ENCODE results near the gene SPECC1L.

The SPECC1L gene

GRCh38 chr22:24421428-24421931 lies 150.8 kb downstream of the SPECC1L start:
- H3K36me3 ChIP-seq (ENCODE audit: insufficient read depth, low read length), result no peaks in the 10 kb centered on the region; the same call in 1 of the 2 replicates
- DNase-seq (ENCODE audit: low read depth, low spot score), result no peak
- no peak overlapping the region for H3K9ac ChIP-seq (ENCODE audit: insufficient read length)
- H3K27ac ChIP-seq, result no peak overlapping the region
- H3K4me3 ChIP-seq, result no peak overlapping the region
- TF ChIP-seq EZH2 (IDR thresholded peaks at IDR 0.05) (no peak), POLR2AphosphoS5 (IDR thresholded peaks at IDR 0.05; ENCODE audit: borderline replicate concordance, low read depth, low read length) (no peak), FOXP2 (optimal IDR thresholded peaks at IDR 0.05; ENCODE audit: control extremely low read depth, extremely low read length, insufficient read depth) (no peak)
- H3K9me3 ChIP-seq (ENCODE audit: low read depth, low read length), result no peaks in the 10 kb centered on the region

DNA sequence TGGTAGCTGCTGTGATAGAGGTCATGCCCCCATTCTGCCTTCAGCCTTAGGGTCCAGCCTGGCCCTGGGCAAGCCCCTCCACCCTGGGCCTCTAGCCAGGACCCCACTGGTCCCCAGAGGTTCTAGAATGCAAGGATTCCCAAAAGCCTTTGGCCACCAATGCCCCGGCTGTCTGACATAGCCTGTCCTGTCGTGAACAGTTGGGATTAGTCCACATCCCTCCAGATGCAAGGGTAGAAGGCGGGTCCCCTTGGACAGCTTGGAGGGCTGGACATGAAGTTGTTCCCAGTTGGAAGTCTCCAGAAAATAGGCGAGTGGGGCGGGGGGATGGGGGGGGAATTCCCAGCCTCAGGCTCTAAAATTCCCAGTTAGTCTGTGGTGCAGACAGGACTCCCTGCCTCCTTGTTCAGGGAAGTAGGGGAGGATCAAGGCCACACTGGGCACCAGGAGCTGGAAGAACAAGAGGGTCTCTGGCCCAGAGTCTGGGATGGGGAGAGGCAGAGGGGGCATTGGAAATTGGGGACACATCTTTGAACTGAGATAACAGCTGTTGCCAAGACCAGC lies 151.6 kb downstream of the SPECC1L start:
- Histone ChIP-seq H3K36me3 (ENCODE audit: insufficient read depth, low read length) (no peaks in the 10 kb centered on the region), H3K9ac (ENCODE audit: insufficient read length) (no peak overlapping the region), H3K4me3 (no peak overlapping the region), H3K27ac (no peak overlapping the region), H3K9me3 (ENCODE audit: low read depth, low read length) (no peaks in the 10 kb centered on the region)
- no peak for DNase-seq (ENCODE audit: low read depth, low spot score)
- TF ChIP-seq EZH2 (IDR thresholded peaks at IDR 0.05) (no peak), POLR2AphosphoS5 (IDR thresholded peaks at IDR 0.05; ENCODE audit: borderline replicate concordance, low read depth, low read length) (no peak), FOXP2 (optimal IDR thresholded peaks at IDR 0.05; ENCODE audit: control extremely low read depth, extremely low read length, insufficient read depth) (no peak)

- TF ChIP-seq FOXP2 (optimal IDR thresholded peaks at IDR 0.05; ENCODE audit: control extremely low read depth, extremely low read length, insufficient read depth) (no peak), EZH2 (IDR thresholded peaks at IDR 0.05) (no peak), POLR2AphosphoS5 (IDR thresholded peaks at IDR 0.05; ENCODE audit: borderline replicate concordance, low read depth, low read length) (no peak)
- no peaks in the 10 kb centered on the region for H3K9me3 ChIP-seq (ENCODE audit: low read depth, low read length)
- H3K9ac ChIP-seq (ENCODE audit: insufficient read length), result no peak overlapping the region
- H3K36me3 ChIP-seq (ENCODE audit: insufficient read depth, low read length), result no peaks in the 10 kb centered on the region
- no peak overlapping the region for H3K27ac ChIP-seq
- peak overlapping the region; percentile 64 for H3K4me3 ChIP-seq
- DNase-seq (ENCODE audit: low read depth, low spot score), result no peak
Measured at GRCh38 chr22:24423519-24424000, 152.9 kb downstream of the SPECC1L start.

DNA sequence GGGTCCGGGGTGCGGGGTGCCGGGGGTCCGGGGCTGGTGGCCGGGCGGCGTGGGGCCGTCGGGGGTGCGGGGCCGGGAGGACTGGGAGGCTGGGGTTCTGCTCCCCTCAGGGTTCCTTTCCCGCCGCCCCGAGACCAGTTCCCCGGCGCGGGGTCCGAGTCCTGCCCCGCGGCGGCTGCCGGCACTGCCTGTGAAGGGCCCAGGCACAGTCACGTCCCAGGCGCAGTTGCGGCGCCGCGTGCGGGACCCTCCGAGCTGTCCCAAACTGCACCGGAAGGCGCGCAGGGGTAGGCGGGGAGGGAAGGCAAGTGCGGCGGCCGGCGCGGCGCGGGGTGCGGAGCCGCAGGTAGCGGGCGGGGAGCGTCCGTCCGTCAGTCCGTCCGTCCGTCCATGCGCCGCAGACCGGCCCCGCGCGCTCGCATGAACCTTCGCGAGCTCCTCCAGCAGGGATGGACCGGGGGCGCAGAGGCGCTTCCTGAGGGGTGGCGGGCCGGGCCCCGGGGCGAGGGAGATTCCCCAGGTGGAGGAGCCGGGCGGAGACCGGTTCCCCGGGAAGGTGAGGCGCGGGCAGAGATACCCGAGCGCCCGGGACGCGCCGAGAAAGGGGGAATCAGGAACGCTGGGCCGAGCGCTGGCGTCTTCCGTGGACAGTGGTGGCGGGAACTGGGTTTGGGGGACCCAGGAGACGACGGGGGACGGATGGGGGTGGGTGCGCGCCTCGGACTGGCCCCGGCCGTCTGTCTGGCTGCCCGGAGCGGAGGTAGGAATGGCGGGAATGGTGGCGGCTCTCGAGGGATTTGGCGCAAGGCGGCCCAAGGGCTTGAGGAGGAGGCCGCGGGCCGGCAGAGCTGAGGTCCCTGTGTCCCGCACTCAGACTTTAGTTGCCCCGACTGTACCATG lies 153.6 kb downstream of the SPECC1L start:
- TF ChIP-seq EZH2 (IDR thresholded peaks at IDR 0.05) (no peak), FOXP2 (optimal IDR thresholded peaks at IDR 0.05; ENCODE audit: control extremely low read depth, extremely low read length, insufficient read depth) (no peak), POLR2AphosphoS5 (IDR thresholded peaks at IDR 0.05; ENCODE audit: borderline replicate concordance, low read depth, low read length) (no peak)
- Histone ChIP-seq H3K9ac (ENCODE audit: insufficient read length) (no peak overlapping the region), H3K4me3 (peak overlapping the region; percentile 64), H3K9me3 (ENCODE audit: low read depth, low read length) (no peaks in the 10 kb centered on the region), H3K36me3 (ENCODE audit: insufficient read depth, low read length) (no peaks in the 10 kb centered on the region), H3K27ac (no peak overlapping the region)
- no peak for DNase-seq (ENCODE audit: low read depth, low spot score)

GRCh38 chr22:24424901-24425775 lies 154.5 kb downstream of the SPECC1L start:
- no peak for TF ChIP-seq POLR2AphosphoS5 (IDR thresholded peaks at IDR 0.05; ENCODE audit: borderline replicate concordance, low read depth, low read length)
- TF ChIP-seq EZH2 (IDR thresholded peaks at IDR 0.05), result no peak
- no peak for TF ChIP-seq FOXP2 (optimal IDR thresholded peaks at IDR 0.05; ENCODE audit: control extremely low read depth, extremely low read length, insufficient read depth)
- Histone ChIP-seq H3K36me3 (ENCODE audit: insufficient read depth, low read length) (no peaks in the 10 kb centered on the region), H3K9ac (ENCODE audit: insufficient read length) (no peak overlapping the region), H3K9me3 (ENCODE audit: low read depth, low read length) (no peaks in the 10 kb centered on the region), H3K27ac (no peak overlapping the region), H3K4me3 (no peak overlapping the region)
- DNase-seq (ENCODE audit: low read depth, low spot score), result no peak

DNA sequence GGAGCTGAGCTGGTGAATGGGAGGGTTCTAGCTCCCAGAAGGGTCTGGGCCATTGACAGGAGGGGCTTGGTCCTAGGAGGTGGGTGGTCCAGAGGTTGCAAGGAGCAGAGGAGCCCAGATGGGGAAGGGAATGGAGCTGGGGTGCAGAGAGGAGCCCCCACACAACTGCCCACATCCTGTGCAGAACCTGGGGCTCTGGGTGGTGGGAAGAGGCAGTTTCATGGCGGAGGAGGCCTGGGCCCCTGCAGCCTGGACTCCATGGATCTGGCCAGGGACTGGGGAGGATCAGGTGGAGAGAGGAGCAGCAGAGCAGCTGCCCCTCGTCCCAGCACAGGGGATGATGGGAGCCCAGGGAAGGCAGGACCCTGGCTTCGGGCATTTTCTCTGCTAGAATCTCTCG lies 155.8 kb downstream of the SPECC1L start:
- no peak for TF ChIP-seq FOXP2 (optimal IDR thresholded peaks at IDR 0.05; ENCODE audit: control extremely low read depth, extremely low read length, insufficient read depth)
- TF ChIP-seq POLR2AphosphoS5 (IDR thresholded peaks at IDR 0.05; ENCODE audit: borderline replicate concordance, low read depth, low read length), result no peak
- no peak for TF ChIP-seq EZH2 (IDR thresholded peaks at IDR 0.05)
- Histone ChIP-seq H3K4me3 (no peak overlapping the region), H3K36me3 (ENCODE audit: insufficient read depth, low read length) (no peaks in the 10 kb centered on the region), H3K9me3 (ENCODE audit: low read depth, low read length) (no peaks in the 10 kb centered on the region), H3K9ac (ENCODE audit: insufficient read length) (no peak overlapping the region), H3K27ac (no peak overlapping the region)
- no peak for DNase-seq (ENCODE audit: low read depth, low spot score)

GRCh38 chr22:24426851-24427499 lies 156.3 kb downstream of the SPECC1L start:
- H3K9ac ChIP-seq (ENCODE audit: insufficient read length), result no peak overlapping the region
- H3K4me3 ChIP-seq, result no peak overlapping the region
- H3K9me3 ChIP-seq (ENCODE audit: low read depth, low read length), result no peaks in the 10 kb centered on the region
- H3K36me3 ChIP-seq (ENCODE audit: insufficient read depth, low read length), result no peaks in the 10 kb centered on the region
- H3K27ac ChIP-seq, result no peak overlapping the region
- TF ChIP-seq POLR2AphosphoS5 (IDR thresholded peaks at IDR 0.05; ENCODE audit: borderline replicate concordance, low read depth, low read length) (no peak), EZH2 (IDR thresholded peaks at IDR 0.05) (no peak), FOXP2 (optimal IDR thresholded peaks at IDR 0.05; ENCODE audit: control extremely low read depth, extremely low read length, insufficient read depth) (no peak)
- DNase-seq (ENCODE audit: low read depth, low spot score), result no peak
